Hippocampal formation (tissue), 2 donors: ENCODE results near the gene ENTREP1.

Source experiments
- DNase-seq, 2 donors: peaks; one replicate each; lab custom pipeline; 2025; lab: John Stamatoyannopoulos, UW

Gene ENTREP1

DNA sequence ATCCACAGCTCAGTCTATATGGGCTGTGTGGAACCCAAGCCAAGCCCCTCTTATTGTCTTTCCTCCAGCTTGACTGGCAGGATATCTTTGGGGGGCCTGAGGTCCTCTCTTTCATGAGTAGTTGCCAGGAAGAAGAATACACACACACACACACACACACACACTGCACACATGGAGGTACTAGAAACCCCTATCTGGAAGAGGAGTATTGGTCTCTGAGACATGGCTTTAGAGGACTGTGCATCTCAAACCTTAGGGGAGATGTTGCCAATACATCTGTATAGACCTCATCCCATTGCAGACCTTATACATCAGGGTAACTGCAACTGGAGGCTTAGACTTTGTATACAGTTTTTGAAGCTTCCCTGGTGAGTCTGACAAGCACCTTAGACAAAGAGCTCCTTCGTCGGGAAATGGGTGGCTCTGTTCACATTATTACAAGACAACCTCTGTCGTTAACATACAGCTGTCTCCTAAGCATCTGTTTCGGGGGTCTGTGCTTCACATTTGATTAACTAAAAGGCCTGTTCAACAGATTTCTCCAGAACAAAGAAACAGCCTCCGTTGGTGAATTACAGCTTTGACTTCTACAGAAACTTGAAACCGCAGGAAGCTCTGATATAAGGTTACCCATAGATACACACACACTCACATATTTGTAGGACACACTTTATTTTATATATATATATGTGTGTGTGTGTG lies 5.5 kb upstream of the ENTREP1 start:
- no peak for DNase-seq

DNA sequence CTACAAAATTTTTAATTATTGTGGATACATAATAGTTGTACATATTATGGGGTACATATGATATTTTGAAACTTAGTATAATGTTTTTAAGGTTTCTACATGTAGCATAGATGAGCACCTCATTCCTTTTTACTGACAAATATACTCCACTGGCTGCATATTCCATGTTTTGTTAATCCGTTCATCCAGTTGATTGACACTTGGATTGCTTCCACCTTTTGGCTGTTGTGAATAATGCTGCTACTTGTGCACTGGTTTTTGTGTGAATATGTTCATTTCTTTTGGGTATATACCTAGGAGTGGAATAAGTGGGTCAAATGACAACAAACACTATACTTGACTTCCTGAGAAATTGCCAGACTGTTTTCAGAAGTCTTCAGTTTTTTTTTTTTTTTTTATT lies 2.8 kb upstream of the ENTREP1 start:
- DNase-seq: no peak

DNA sequence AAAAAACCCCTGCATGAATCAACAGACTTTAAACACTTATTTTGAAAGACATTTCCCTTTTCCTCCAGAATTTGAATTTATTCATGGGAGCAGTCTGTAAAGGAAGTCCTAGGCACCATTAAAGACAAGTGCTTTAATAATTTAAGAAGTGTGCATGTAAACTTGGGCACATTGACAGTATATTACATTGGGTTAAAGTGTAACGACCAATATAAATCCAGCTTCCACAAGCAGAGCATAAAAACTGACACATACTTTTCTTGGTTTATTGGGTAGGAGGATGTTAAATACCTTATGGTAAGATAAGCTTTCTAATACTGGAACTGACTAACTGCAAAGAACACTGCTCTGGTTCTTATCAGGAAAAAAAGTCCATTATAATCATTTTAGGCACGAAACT lies 1.2 kb upstream of the ENTREP1 start:
- no peak for DNase-seq

DNA sequence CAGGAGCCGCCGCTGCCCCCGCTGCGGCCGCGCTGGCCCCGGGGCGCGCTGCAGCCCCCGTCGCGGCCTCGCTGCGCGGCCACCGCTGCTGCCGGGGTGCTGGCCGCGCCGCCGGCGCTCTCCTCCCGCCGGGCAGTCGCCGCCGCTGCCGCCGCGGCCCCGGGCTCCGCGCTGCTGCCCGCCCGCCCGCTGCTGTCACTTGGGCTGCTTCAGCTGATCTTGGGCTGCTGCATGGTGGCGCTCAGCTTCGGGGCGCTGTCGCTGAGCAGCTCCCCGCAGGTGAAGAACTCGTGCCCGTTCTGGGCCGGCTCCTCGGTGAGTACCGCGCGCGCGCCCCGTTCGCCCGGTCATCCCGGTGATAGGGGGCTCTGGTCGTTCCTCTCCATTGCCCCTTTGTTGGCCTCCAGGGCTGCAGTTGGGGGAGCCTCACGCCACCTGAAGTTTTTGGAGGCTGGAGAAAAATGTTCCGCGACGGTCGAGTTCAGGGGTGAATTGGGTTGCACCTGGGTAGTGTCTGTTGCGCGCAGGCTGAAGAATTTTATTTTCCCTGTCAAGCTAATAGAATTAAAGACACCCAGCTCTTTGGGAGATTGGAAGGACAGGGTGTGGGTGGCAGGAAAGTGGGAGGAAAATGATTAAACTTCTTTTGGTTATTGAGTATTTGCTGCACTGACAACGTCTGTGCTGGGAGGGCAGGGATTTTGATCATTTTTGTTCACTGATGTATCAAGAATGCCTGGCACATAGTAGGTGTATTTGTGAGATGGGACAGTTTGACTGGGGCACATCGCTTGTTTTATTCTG lies 596 bp downstream of the ENTREP1 start:
- DNase-seq: peak in 1 of 2 donors; percentile 3

DNA sequence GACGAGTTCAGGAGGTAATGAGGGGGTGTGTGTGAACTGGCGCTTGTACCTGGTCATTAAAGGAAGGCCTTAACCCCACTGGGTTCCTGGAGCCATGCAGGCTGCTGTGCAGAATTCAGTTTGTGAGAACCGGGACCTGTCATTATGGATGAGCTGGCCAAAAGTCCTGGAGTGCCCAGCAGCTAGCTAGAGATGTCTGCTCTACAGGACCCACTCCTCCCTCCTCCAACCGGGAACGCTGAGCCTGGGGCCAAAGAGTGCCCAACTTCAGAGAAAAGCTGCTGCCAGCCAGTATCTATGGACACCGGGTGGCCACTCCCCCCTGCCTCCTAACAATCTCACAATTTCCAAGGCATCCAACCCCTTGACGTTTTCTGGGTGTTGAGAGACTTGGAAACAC lies 1.2 kb downstream of the ENTREP1 start:
- DNase-seq: peak; percentile 5 to 8

DNA sequence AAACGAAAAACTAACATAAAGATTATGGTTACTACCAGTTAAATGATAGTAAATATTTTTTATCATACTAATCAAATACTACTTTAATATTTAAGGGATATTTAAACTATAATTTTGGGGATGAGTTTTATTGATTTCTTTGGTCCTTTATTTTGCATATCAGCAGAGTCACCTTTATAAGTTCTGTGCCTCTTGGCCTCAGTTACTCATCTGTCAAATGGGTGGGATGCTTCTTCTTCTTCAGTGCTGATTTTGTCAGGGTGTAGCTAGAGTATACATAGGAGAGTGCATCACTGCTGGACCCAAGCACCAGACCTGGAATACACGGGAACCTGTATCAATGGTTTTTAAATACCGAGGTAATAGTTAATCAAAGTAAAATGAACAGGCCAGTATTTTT lies 5.6 kb downstream of the ENTREP1 start:
- DNase-seq: no peak

DNA sequence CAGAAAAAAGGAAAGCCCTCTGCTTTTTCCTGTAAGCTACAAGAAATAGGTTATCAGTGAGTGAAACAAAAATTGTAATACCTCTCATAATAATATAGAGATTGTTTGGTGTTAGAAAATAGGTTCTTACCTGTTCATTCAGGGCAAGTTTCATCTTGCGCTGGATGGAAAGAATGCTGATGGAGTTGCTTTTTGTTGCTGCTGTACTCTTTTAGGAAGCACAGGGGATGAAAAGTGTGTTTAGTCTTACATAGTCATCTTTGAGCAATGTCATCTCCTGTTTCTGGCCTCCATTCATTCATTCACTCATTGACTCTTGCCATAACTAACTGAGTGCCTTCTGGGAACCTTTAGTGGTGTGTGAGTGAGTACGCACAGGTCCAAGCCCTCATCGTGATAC lies 6.4 kb downstream of the ENTREP1 start:
- no peak for DNase-seq

DNA sequence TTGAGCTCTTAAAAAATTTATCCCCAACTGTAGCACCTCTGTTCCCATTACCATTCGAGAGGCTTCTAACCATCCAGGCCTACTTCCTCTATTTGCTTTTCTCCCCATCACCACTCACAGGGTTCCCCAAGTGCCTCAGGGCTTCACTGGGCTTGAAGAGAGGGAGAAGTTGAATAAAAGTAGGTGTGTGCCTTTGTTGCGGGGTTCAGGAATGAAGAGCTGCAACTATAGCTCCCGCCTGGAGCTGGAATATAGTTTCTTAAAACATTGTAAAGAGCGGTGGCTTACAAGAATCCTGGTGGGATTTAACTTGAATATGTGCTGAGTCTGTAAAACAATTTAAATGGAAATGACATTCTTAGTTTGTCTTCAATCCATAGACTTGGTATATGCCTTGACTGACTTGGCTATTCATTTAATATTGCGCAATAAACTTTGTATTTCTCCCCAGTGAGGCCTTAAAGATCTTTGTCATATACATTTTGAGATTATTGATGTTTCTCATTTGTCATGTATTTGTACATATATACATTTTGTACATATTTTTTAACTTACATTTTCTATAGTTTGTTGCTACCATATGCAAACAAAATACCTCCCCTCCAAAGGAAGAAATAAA lies 7.2 kb downstream of the ENTREP1 start:
- no peak for DNase-seq

DNA sequence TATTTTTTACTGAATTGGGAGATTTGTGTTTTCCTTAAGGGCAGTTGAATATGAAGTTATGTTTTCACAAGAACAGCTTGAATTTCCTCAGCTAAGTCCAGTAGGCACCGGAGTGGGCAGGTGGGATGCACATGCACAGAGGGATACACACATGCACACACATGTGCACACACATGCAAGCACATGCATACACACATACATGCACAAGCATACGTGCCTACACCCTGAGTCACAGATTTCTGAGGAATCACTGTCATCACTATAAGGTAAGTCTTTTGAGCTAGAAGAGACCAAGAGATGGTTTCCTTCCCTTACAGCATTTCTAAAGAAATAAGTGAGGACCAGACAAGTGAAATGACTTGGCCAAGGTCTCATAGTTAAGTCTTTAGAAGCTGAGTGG lies 8.7 kb downstream of the ENTREP1 start:
- DNase-seq: no peak

DNA sequence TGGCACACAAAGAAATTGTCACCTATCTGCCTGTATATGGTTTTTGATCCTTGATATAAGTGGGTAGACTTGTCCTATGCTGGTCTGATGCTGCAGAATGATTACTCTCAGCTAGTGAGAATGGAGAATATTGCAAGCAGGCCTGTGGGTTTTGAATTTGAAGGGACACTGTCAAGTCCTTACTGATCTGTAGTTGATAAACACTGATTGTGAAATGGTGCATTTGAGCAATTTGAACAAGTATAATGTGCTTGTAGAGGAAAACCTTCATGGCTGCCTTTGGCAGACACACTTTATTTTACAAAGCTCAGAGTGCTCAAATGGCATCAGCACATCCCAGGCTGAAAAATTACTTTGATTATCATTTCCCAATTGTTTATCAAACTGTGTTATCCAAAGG lies 9.3 kb downstream of the ENTREP1 start:
- no peak for DNase-seq

DNA sequence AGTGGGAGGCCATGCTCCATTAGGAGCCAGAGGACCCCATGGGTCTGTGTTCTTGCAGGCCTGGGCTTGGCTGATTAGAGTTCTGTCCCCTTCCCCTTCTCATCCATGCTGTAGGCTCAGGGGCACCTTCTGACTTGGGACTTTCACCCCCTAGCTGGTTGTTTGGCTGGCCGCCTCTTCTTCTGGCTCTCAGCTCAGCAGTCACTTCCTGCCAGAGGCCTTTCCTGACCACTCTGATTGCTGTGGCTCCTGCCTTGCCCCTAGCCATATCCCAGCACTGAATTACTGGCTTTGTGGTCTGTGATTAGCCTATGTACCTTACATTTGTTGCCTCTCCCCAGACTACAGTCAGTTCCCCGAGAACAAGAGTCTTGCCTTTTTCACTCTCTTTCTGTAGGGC lies 14.6 kb downstream of the ENTREP1 start:
- no peak for DNase-seq

DNA sequence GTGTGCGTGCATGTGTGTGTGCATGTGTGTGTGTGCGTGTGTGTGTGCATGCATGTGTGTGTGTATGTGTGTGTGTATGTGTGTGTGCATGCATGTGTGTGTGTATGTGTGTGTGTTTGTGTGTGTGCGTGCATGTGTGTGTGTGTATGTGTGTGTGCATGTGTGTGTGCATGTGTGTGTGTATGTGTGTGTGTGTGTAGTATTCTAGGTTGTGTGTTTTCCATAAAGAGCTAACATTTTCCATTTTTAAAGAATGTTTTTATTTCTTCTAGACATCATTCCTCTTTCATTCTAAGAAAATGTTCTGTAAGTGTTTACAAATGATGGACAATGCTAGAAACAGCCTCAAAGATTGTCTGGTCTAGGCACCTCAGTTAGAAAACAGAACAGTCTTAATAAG lies 15.6 kb downstream of the ENTREP1 start:
- DNase-seq: no peak

DNA sequence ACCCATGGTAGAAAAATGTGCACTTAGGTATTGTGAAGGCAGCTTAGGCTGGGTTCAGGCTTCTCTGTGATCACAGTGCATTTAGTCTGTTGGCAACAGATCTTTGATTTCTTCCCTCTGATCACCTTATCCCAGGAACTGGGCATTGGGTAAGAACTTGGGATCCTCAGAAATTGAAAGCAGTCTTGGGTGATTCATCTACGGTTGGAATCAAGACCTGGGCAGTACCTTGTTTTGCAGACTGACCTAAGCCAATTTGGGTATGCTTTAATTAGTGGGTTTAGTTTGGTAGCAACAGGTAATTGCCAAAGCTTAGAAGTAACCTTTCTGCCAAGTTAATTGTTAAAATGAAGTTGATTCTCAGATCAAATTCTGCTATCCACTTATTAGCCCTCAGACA lies 17.8 kb downstream of the ENTREP1 start:
- no peak for DNase-seq

DNA sequence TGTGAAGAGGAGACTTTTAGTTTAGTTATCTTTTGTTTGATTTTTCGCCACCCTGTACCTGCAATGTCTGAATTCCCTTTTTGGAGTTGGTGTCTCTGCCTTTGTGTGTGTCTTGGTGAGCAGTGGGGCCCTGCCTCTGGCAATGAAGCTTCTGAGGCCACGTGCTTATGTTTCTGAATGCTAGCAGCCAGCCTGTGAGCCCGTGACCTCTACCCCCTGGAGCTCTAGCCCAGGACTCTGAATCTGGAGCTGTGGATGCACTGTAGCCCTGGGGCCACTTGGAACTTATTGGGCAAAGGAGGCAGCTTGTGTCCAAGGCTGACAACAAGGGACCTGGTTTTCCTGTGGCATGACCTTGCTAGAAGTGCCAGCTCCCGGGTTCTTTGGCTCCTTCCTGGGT lies 19.4 kb downstream of the ENTREP1 start:
- no peak for DNase-seq

DNA sequence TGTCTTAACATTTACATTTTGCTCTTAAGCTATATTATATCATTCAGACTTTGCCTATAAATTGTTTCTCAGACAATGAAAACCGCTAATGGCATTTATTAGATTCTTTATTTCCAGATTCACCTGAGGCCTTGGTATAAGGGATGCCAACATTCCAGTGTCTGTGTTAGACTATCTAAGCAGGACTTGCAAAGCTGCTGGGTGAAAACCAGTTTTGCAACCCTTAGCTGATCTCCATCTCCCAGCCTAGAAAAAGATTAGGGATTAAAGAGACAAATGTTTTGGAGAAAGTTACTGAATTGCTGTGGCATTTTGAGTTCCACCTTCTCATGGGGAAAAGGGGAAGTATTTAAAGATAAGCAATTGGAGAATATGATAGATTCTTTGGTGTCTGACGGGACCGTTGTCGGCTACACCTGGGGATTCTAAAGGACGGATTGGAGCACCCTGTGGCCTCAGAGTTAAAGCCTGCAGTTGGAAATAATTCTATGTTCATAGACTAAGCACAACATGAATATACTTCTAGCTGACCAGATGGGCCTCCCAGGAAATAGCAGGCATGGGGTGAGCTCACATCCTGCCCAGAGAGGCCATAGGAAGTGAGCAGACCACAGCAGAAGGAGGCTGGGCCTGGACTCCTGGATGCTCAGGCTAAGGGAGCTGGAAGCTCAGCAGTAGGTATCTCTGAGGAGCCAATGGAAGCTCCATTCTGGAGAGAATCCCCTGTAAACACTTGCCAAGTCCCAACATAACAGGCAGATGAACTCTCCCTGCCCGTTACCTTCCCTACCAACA lies 21.8 kb downstream of the ENTREP1 start:
- no peak for DNase-seq

DNA sequence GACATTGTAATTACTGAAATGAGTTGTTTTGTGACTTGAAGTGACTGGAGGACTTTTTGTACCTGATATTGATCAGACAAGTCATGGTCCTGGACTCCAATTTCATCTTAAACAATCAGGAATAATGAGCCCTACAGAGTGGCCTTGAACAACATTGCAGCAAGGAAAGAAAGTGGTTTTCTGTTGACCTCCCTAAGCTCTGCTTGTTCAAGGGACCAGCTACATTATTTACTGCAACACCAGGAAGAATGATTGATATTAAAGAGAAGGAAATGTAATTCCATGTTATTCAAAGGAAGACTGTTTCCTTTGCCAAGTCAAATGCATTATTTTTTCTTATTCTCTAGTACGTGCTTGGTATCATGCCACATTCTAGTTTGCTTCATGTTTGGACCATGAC lies 22.6 kb downstream of the ENTREP1 start:
- DNase-seq: no peak

DNA sequence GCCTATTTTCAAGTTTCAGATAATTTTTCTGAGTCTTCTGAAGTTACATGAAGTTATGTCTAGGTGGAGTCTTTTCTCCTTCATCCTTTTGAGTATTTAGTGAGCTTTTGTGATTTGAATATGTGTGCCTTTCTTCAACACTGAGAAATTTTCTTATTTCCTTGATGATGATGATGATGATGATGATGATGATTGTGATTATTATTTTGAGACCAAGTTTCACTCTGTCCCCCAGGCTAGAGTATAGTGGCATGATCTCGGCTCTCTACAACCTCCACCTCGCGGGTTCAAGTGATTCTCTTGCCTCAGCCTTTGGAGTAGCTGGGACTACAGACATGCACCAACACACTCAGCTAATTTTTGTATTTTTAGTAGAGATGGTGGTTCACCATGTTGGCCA lies 26.2 kb downstream of the ENTREP1 start:
- DNase-seq: no peak

DNA sequence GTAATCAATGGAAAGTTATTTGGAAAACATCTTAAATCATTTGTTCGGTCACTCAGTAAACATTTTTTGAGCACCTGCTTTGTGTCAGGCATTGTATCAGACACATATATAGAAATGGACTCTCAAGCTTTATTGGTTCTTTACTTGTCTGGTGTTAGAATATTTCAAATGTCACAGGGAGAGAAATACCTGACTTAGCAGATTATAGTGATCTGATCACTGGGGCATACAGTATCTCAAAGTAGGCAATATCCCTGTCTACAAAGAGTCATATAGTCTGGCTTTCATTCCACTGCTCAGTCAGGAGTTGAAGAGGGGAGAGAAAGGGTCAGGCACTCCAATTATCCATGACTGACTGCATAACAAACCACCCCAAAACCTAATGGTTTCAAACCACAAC lies 30.2 kb downstream of the ENTREP1 start:
- no peak for DNase-seq

DNA sequence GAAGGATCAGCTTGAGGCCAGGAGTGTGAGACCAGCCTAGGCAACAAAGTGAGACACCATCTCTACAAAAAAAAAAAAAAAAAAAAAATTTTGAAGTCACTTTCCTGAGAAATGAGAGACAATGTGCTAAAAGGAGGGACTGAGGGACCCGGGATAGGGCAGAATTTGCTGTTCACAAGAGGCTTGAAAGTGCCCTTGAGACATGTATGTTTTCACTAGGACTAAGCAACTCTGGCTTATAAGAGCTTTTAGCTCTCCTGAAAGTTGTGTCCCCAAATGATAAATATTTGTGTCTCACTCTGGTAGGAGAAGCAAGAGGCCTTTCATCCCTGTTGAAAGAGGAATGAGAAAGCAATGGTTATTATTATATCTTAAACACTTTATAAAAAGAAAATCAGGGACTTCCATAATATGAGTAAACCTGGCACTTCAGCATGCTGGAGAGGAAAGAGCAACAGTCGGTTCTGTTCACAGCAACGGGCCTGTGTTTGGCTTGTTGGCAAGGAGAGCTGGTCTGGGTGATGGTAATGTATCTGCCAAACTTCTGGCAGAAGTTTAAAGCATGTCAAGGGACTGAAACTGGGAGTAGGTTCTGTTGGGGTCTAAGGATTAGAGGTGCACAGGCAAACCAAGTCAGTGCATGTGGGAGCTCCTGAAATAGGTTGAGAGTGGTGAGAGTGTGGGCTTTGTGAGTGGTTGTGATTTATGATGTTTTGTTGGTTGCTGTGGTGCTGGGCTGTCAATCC lies 32.2 kb downstream of the ENTREP1 start:
- DNase-seq: no peak

DNA sequence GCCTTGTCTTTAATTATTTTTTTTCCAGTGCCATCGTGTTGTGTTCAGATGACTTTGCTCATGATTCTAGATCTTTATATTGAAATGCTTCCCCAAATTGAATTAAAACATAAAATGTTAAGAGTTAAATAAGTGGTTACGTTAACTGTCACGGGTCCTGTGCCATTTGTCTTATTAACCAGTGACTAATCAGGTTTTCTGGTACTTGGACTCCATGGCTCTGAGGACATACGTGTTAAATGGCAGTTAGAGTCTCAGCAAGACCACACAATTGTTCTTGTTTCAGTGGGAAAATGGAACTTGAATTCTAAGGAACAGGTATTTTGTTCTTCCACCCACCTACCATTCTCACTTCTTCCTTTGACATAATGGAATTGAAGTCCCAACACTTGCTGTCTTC lies 32.8 kb downstream of the ENTREP1 start:
- DNase-seq: no peak

DNA sequence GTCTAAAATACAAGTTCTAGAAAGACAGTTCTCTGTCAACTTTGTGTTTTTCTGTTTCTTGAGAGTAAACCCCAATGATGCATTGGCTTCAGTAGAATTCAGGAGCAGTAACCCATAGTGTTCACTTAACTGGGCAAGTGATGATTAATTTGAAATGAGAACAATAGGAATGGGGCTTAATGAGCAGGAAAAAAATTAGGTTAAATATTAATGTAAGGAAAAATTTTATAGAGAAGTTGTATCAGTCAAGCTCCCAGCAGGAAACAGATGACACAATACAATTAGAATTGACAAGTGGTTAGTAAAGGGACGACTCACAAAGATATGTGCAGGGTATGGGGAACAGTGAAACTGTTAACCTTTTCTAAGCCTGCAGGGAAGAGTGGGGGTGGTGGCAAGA lies 38.2 kb downstream of the ENTREP1 start:
- DNase-seq: no peak
